HG03196 (cell line): ENCODE measurements around the gene ZNF544.
A peak's percentile ranks its signal among the peaks of the same experiment; 100 is the strongest.

ENCODE experiments used
- ATAC-seq: cut with Tn5 transposase; IDR thresholded peaks from one replicate; pipeline ENCODE4 v1.9.1; 2021; ENCODE audit not compliant: unreplicated experiment

ZNF544 gene

GRCh38 chr19:58228585-58229254 is at the start of gene ZNF544:
TSS of gene ZNF544 (plus strand) at chr19:58228914. CDS start at chr19:58244024, 15,110 bp downstream.
- peak; percentile 85 for ATAC-seq

GRCh38 chr19:58181902-58182576 is 46.7 kb upstream of the ZNF544 start:
- ATAC-seq, result no peak

- ATAC-seq, result peak; percentile 9
Observed at GRCh38 chr19:58182577-58182988, 46.1 kb upstream of the ZNF544 start.

GRCh38 chr19:58182989-58183816 is 45.5 kb upstream of the ZNF544 start, which contains the start of gene ZNF274:
TSS of gene ZNF274 (plus strand) at chr19:58183061. CDS start at chr19:58183966, 905 bp downstream.
- ATAC-seq, result peak; percentile 85

GRCh38 chr19:58183817-58184215 is 44.9 kb upstream of the ZNF544 start:
- ATAC-seq, result no peak

- no peak for ATAC-seq
Observed at GRCh38 chr19:58196901-58197616, 31.7 kb upstream of the ZNF544 start.

- ATAC-seq, result no peak
Observed at GRCh38 chr19:58203814-58204475, 24.8 kb upstream of the ZNF544 start.

GRCh38 chr19:58204566-58204965 is 24.1 kb upstream of the ZNF544 start:
- ATAC-seq, result no peak

GRCh38 chr19:58209577-58209976 is 19.1 kb upstream of the ZNF544 start:
- ATAC-seq, result no peak

GRCh38 chr19:58212336-58213074 is 16.2 kb upstream of the ZNF544 start:
- ATAC-seq, result no peak

GRCh38 chr19:58213075-58213369 is 15.7 kb upstream of the ZNF544 start:
- no peak for ATAC-seq

- no peak for ATAC-seq
Observed at GRCh38 chr19:58217069-58217481, 11.6 kb upstream of the ZNF544 start.

- no peak for ATAC-seq
Observed at GRCh38 chr19:58217607-58218391, 10.9 kb upstream of the ZNF544 start.

- ATAC-seq, result no peak
Observed at GRCh38 chr19:58218899-58219298, 9.8 kb upstream of the ZNF544 start.

- ATAC-seq, result no peak
Observed at GRCh38 chr19:58227964-58228584, 640 bp upstream of the ZNF544 start.

- no peak for ATAC-seq
Observed at GRCh38 chr19:58229255-58229639, 533 bp downstream of the ZNF544 start.

- ATAC-seq, result no peak
Observed at GRCh38 chr19:58237324-58237723, 8.6 kb downstream of the ZNF544 start.

GRCh38 chr19:58243351-58243750 is 14.6 kb downstream of the ZNF544 start:
- no peak for ATAC-seq

GRCh38 chr19:58248886-58249285 is 20.2 kb downstream of the ZNF544 start:
- ATAC-seq, result no peak
